ENCODE data around the gene TAOK1. TPM values are rescaled to one million over a fixed set of nuclear protein-coding genes. Genes with fewer than 3 reads are reported as not detected.

Gene TAOK1
- total RNA-seq, 1 donor from 2014 or later: 87.1 TPM

GRCh38 chr17:29569245-29569950 is 179.2 kb downstream of the TAOK1 start:
- peak; percentile 83 for DNase-seq (ENCODE audit: low spot score)
- H3K27ac Mint-ChIP-seq (ENCODE audit: unreplicated experiment): peak overlapping the region; percentile 77

GRCh38 chr17:29570521-29570920 is 180.4 kb downstream of the TAOK1 start:
- Mint-ChIP-seq H3K36me3 (ENCODE audit: low read depth) (peaks cover 9% of the 10 kb centered on the region), H3K4me3 (ENCODE audit: unreplicated experiment) (peak overlapping the region; percentile 49), H3K4me1 (ENCODE audit: low read depth) (peaks cover 31% of the 10 kb centered on the region), H3K27me3 (ENCODE audit: low read depth) (no peaks in the 10 kb centered on the region), H3K9me3 (ENCODE audit: low read depth) (no peaks in the 10 kb centered on the region), H3K27ac (ENCODE audit: unreplicated experiment) (no peak overlapping the region)
- TF ChIP-seq CTCF (IDR thresholded peaks at IDR 0.05): no peak
- peak; percentile 52 for DNase-seq (ENCODE audit: low spot score)

More at GRCh38 chr17:29569245-29569950, 179.2 kb downstream of the TAOK1 start:
- Mint-ChIP-seq H3K27me3 (ENCODE audit: low read depth) (no peaks in the 10 kb centered on the region), H3K4me1 (ENCODE audit: low read depth) (peaks cover 31% of the 10 kb centered on the region), H3K36me3 (ENCODE audit: low read depth) (peaks cover 5% of the 10 kb centered on the region), H3K4me3 (ENCODE audit: unreplicated experiment) (peak overlapping the region; percentile 88), H3K9me3 (ENCODE audit: low read depth) (no peaks in the 10 kb centered on the region)
- TF ChIP-seq CTCF (IDR thresholded peaks at IDR 0.05): no peak

GRCh38 chr17:29571486-29571882 is 181.3 kb downstream of the TAOK1 start:
- Mint-ChIP-seq H3K9me3 (ENCODE audit: low read depth) (no peaks in the 10 kb centered on the region), H3K4me1 (ENCODE audit: low read depth) (peaks cover 24% of the 10 kb centered on the region), H3K27me3 (ENCODE audit: low read depth) (no peaks in the 10 kb centered on the region), H3K27ac (ENCODE audit: unreplicated experiment) (no peak overlapping the region), H3K36me3 (ENCODE audit: low read depth) (peaks cover 9% of the 10 kb centered on the region), H3K4me3 (ENCODE audit: unreplicated experiment) (no peak overlapping the region)
- TF ChIP-seq CTCF (IDR thresholded peaks at IDR 0.05): no peak
- peak; percentile 51 for DNase-seq (ENCODE audit: low spot score)

GRCh38 chr17:29571883-29572681 is 181.9 kb downstream of the TAOK1 start:
- peaks cover 24% of the 10 kb centered on the region for H3K4me1 Mint-ChIP-seq (ENCODE audit: low read depth)
- H3K27ac Mint-ChIP-seq (ENCODE audit: unreplicated experiment): no peak overlapping the region
- no peaks in the 10 kb centered on the region for H3K9me3 Mint-ChIP-seq (ENCODE audit: low read depth)
- no peak overlapping the region for H3K4me3 Mint-ChIP-seq (ENCODE audit: unreplicated experiment)
- peaks cover 9% of the 10 kb centered on the region for H3K36me3 Mint-ChIP-seq (ENCODE audit: low read depth)
- TF ChIP-seq CTCF (IDR thresholded peaks at IDR 0.05): no peak
- H3K27me3 Mint-ChIP-seq (ENCODE audit: low read depth): no peaks in the 10 kb centered on the region
- DNase-seq (ENCODE audit: low spot score): peak; percentile 90

- no peak overlapping the region for H3K27ac Mint-ChIP-seq (ENCODE audit: unreplicated experiment)
- TF ChIP-seq CTCF (IDR thresholded peaks at IDR 0.05): peak; percentile 85
- peaks cover 11% of the 10 kb centered on the region for H3K36me3 Mint-ChIP-seq (ENCODE audit: low read depth)
These were observed 182.8 kb downstream of the TAOK1 start for GRCh38 chr17:29572691-29573557.

More at GRCh38 chr17:29572691-29573557, 182.8 kb downstream of the TAOK1 start:
- peak; percentile 90 for DNase-seq (ENCODE audit: low spot score)
- Mint-ChIP-seq H3K4me1 (ENCODE audit: low read depth) (peaks cover 24% of the 10 kb centered on the region), H3K27me3 (ENCODE audit: low read depth) (no peaks in the 10 kb centered on the region), H3K9me3 (ENCODE audit: low read depth) (no peaks in the 10 kb centered on the region), H3K4me3 (ENCODE audit: unreplicated experiment) (peak overlapping the region; percentile 35)
